ENCODE measurements around the gene GPR161. TPM values are rescaled to one million over a fixed set of nuclear protein-coding genes. Genes with fewer than 3 reads are reported as not detected.

Gene GPR161
- total and polyA plus RNA-seq, 2 donors from 2014 or later, result 1.4 to 4.2 TPM

GRCh38 chr1:168151935-168152334 lies 15.2 kb upstream of the GPR161 start:
- Histone ChIP-seq H3K9me3 (ENCODE audit: control insufficient read depth in 2 of 3, insufficient read depth in 1 of 3, low read length in 3 of 3) (no peaks in the 10 kb centered on the region), H3K27ac (ENCODE audit: low read depth in 2 of 2, low read length in 2 of 2) (no peak overlapping the region), H3K4me3 (ENCODE audit: low read length in 3 of 3) (no peak overlapping the region), H3K4me1 (ENCODE audit: control insufficient read depth in 2 of 3, insufficient read depth in 2 of 3, low read depth in 1 of 3, low read length in 3 of 3) (no peaks in the 10 kb centered on the region), H3K27me3 (ENCODE audit: control insufficient read depth, insufficient read depth, low read length) (no peaks in the 10 kb centered on the region), H3K36me3 (ENCODE audit: control insufficient read depth in 2 of 3, insufficient read depth in 3 of 3, low read length in 3 of 3) (no peaks in the 10 kb centered on the region), H3K9ac (ENCODE audit: low read length in 3 of 3) (no peak overlapping the region)
- no peak for TF ChIP-seq CTCF (IDR thresholded peaks at IDR 0.05; ENCODE audit: borderline replicate concordance, extremely low read depth, insufficient read depth)
- no peak for DNase-seq
- FAIRE-seq, result no peak
- intact Hi-C loops (cut with DNase I), result no loop called here

GRCh38 chr1:168150283-168150682 lies 13.6 kb upstream of the GPR161 start:
- no peak for FAIRE-seq
- TF ChIP-seq CTCF (IDR thresholded peaks at IDR 0.05; ENCODE audit: borderline replicate concordance, extremely low read depth, insufficient read depth), result no peak

GRCh38 chr1:168148916-168149315 lies 12.2 kb upstream of the GPR161 start:
- no peak overlapping the region for H3K27ac ChIP-seq (ENCODE audit: low read depth in 2 of 2, low read length in 2 of 2)
- H3K4me3 ChIP-seq (ENCODE audit: low read length in 3 of 3), result no peak overlapping the region
- FAIRE-seq (no peak), DNase-seq (no peak)
- H3K9ac ChIP-seq (ENCODE audit: low read length in 3 of 3), result no peak overlapping the region
- H3K36me3 ChIP-seq (ENCODE audit: control insufficient read depth in 2 of 3, insufficient read depth in 3 of 3, low read length in 3 of 3), result no peaks in the 10 kb centered on the region
- no peak for TF ChIP-seq CTCF (IDR thresholded peaks at IDR 0.05; ENCODE audit: borderline replicate concordance, extremely low read depth, insufficient read depth)
- H3K4me1 ChIP-seq (ENCODE audit: control insufficient read depth in 2 of 3, insufficient read depth in 2 of 3, low read depth in 1 of 3, low read length in 3 of 3), result no peaks in the 10 kb centered on the region
- intact Hi-C loops (cut with DNase I), result no loop called here
- H3K9me3 ChIP-seq (ENCODE audit: control insufficient read depth in 2 of 3, insufficient read depth in 1 of 3, low read length in 3 of 3), result no peaks in the 10 kb centered on the region
- no peaks in the 10 kb centered on the region for H3K27me3 ChIP-seq (ENCODE audit: control insufficient read depth, insufficient read depth, low read length)

More at GRCh38 chr1:168150283-168150682, 13.6 kb upstream of the GPR161 start:
- H3K9me3 ChIP-seq (ENCODE audit: control insufficient read depth in 2 of 3, insufficient read depth in 1 of 3, low read length in 3 of 3), result no peaks in the 10 kb centered on the region
- no peaks in the 10 kb centered on the region for H3K27me3 ChIP-seq (ENCODE audit: control insufficient read depth, insufficient read depth, low read length)
- DNase-seq, result no peak
- intact Hi-C loops (cut with DNase I), result no loop called here
- no peaks in the 10 kb centered on the region for H3K4me1 ChIP-seq (ENCODE audit: control insufficient read depth in 2 of 3, insufficient read depth in 2 of 3, low read depth in 1 of 3, low read length in 3 of 3)
- no peaks in the 10 kb centered on the region for H3K36me3 ChIP-seq (ENCODE audit: control insufficient read depth in 2 of 3, insufficient read depth in 3 of 3, low read length in 3 of 3)
- no peak overlapping the region for H3K4me3 ChIP-seq (ENCODE audit: low read length in 3 of 3)
- no peak overlapping the region for H3K9ac ChIP-seq (ENCODE audit: low read length in 3 of 3)
- H3K27ac ChIP-seq (ENCODE audit: low read depth in 2 of 2, low read length in 2 of 2), result no peak overlapping the region

- Histone ChIP-seq H3K27me3 (ENCODE audit: control insufficient read depth, insufficient read depth, low read length) (no peaks in the 10 kb centered on the region), H3K4me3 (ENCODE audit: low read length in 3 of 3) (no peak overlapping the region), H3K4me1 (ENCODE audit: control insufficient read depth in 2 of 3, insufficient read depth in 2 of 3, low read depth in 1 of 3, low read length in 3 of 3) (no peaks in the 10 kb centered on the region), H3K36me3 (ENCODE audit: control insufficient read depth in 2 of 3, insufficient read depth in 3 of 3, low read length in 3 of 3) (no peaks in the 10 kb centered on the region), H3K9me3 (ENCODE audit: control insufficient read depth in 2 of 3, insufficient read depth in 1 of 3, low read length in 3 of 3) (no peaks in the 10 kb centered on the region), H3K27ac (ENCODE audit: low read depth in 2 of 2, low read length in 2 of 2) (no peak overlapping the region), H3K9ac (ENCODE audit: low read length in 3 of 3) (no peak overlapping the region)
- no peak for DNase-seq
- no peak for FAIRE-seq
- intact Hi-C loops (cut with DNase I), result no loop called here
- TF ChIP-seq CTCF (IDR thresholded peaks at IDR 0.05; ENCODE audit: borderline replicate concordance, extremely low read depth, insufficient read depth), result no peak
Measured at GRCh38 chr1:168146626-168147025, 9.9 kb upstream of the GPR161 start.
